K562 (cell line): ENCODE measurements around the gene TXN2. TPM values are rescaled to one million over a fixed set of nuclear protein-coding genes. Genes with fewer than 3 reads are reported as not detected.
A peak's percentile ranks its signal among the peaks of the same experiment; 100 is the strongest.

ENCODE experiments used
- BHLHE40 ChIP-seq: IDR thresholded peaks from 2 replicates; pipeline ENCODE4 v1.6.1; 2011; ENCODE audit warnings: low read length, improper control_type of control experiment
- CBFA2T2 ChIP-seq: fragments of 450-650 bp; conservative IDR thresholded peaks from 2 replicates; pipeline ENCODE4 v1.6.1; 2017; ENCODE audit warnings: mild to moderate bottlenecking
- DACH1 ChIP-seq: fragments of 450-650 bp; IDR thresholded peaks from 2 replicates; pipeline ENCODE4 v1.6.1; 2018; ENCODE audit not compliant: partially characterized antibody
- EWSR1 ChIP-seq: fragments of 450-650 bp; IDR thresholded peaks from 2 replicates; pipeline ENCODE4 v1.6.1; 2018; ENCODE audit warnings: borderline replicate concordance, mild to moderate bottlenecking, low read depth, moderate library complexity; ENCODE audit not compliant: partially characterized antibody
- FOXJ2 ChIP-seq: fragments of 200-800 bp; sonication (Bioruptor generic); IDR thresholded peaks from 2 replicates; pipeline ENCODE4 v1.6.1; 2016; ENCODE audit warnings: missing genetic modification characterization, missing compliant biosample characterization
- HOXB6 ChIP-seq: fragments of 250-450 bp; sonication (Bioruptor Pico); IDR thresholded peaks from 2 replicates; pipeline ENCODE4 v1.5.1; 2022; ENCODE audit warnings: mild to moderate bottlenecking, borderline replicate concordance
- KDM2B ChIP-seq: fragments of 250-450 bp; sonication (Bioruptor Pico); IDR thresholded peaks from 2 replicates; pipeline ENCODE4 v1.8.0; 2021; ENCODE audit warnings: mild to moderate bottlenecking, moderate library complexity
- NCOA6 ChIP-seq: fragments of 450-650 bp; IDR thresholded peaks from 2 replicates; pipeline ENCODE4 v1.6.1; 2017; ENCODE audit warnings: mild to moderate bottlenecking
- NUFIP1 ChIP-seq: fragments of 450-650 bp; IDR thresholded peaks from 2 replicates; pipeline ENCODE4 v1.6.1; 2018; ENCODE audit not compliant: partially characterized antibody
- POLR2G ChIP-seq: fragments of 200-400 bp; formaldehyde crosslinking; IDR thresholded peaks from 2 replicates; pipeline ENCODE4 v1.6.1; 2017; ENCODE audit warnings: low read depth, mild to moderate bottlenecking, antibody characterized with exemption, low read length, moderate library complexity
- PYGO2 ChIP-seq: fragments of 450-650 bp; IDR thresholded peaks from 2 replicates; pipeline ENCODE4 v1.6.1; 2016; ENCODE audit warnings: mild to moderate bottlenecking, missing genetic modification characterization, moderate library complexity, missing compliant biosample characterization
- RB1 ChIP-seq: fragments of 450-650 bp; IDR thresholded peaks from 2 replicates; pipeline ENCODE4 v1.6.1; 2017; ENCODE audit warnings: low read depth, mild to moderate bottlenecking
- RCOR1 ChIP-seq, 2 experiments: IDR thresholded peaks; 2 replicates each; pipeline ENCODE4 v1.6.1; 2012; ENCODE audit warnings: low read depth in 2 of 2, low read length in 2 of 2, borderline replicate concordance in 1 of 2, improper control_type of control experiment in 1 of 2
- SOX6 ChIP-seq: fragments of 450-650 bp; IDR thresholded peaks from 2 replicates; pipeline ENCODE4 v1.6.1; 2014; ENCODE audit warnings: mild to moderate bottlenecking
- SRSF7 ChIP-seq: fragments of 200-400 bp; formaldehyde crosslinking; optimal IDR thresholded peaks from 2 replicates; pipeline ENCODE3; 2017; ENCODE audit warnings: mild to moderate bottlenecking, low read depth, low read length
- WHSC1 ChIP-seq: IDR thresholded peaks from one replicate; pipeline ENCODE4 v1.6.1; 2012; ENCODE audit warnings: low read length, control low read depth, inconsistent platforms
- ZNF165 ChIP-seq: fragments of 250-450 bp; sonication (Bioruptor Pico); IDR thresholded peaks from 2 replicates; pipeline ENCODE4 v1.4.0; 2020; ENCODE audit warnings: borderline replicate concordance
- ZNF445 ChIP-seq: fragments of 250-450 bp; sonication (Bioruptor Pico); IDR thresholded peaks from 2 replicates; pipeline ENCODE4 v1.4.0; 2020; ENCODE audit warnings: low read depth, mild to moderate bottlenecking, moderate library complexity
- ZNF507 ChIP-seq: conservative IDR thresholded peaks from 2 replicates; pipeline ENCODE4 v1.6.1; 2017; ENCODE audit warnings: missing genetic modification characterization, missing compliant biosample characterization
- ZNF589 ChIP-seq: fragments of 200-800 bp; sonication (Bioruptor generic); IDR thresholded peaks from 2 replicates; pipeline ENCODE4 v1.6.1; 2016; ENCODE audit warnings: low read depth, missing genetic modification characterization, missing compliant biosample characterization
- ZNF764 ChIP-seq: fragments of 250-450 bp; sonication (Bioruptor Pico); IDR thresholded peaks from 2 replicates; pipeline ENCODE4 v1.4.0; 2020; ENCODE audit warnings: low read depth, mild to moderate bottlenecking, moderate library complexity
- ZNF77 ChIP-seq: fragments of 250-450 bp; sonication (Bioruptor Pico); IDR thresholded peaks from 2 replicates; pipeline ENCODE4 v1.5.0; 2020
- polyA plus RNA-seq, 8 experiments: library from polyadenylated mRNA; depleted of rRNA in 4 of 8; stranded (reverse) in 5 of 8; unstranded in 3 of 8; fragments of >200 nt; fragmentation: Nextera tagmentation in 2 of 8; fragmentation: Illumina TruSeq in 1 of 8; extraction: Ambion mirVana in 2 of 8; extraction: Trizol in 1 of 8; gene quantifications; 2 replicates each; pipeline versions ENCODE4 v1.2.1 to v1.2.3, GENCODE V29; 2011 to 2014; ENCODE audit warnings: inconsistent platforms in 1 of 8, missing spikeins in 1 of 8
- total RNA-seq, 7 experiments: library from RNA; depleted of rRNA in 6 of 7; stranded (reverse); fragments of >200 nt in 6 of 7; fragmentation: Illumina TruSeq in 2 of 7; extraction: Trizol in 2 of 7; gene quantifications; 2 replicates each; pipeline versions ENCODE4 v1.2.1 to v1.2.3, GENCODE V29; 2011 to 2021; ENCODE audit warnings: low replicate concordance in 1 of 7
- TF ChIP-seq, protein P1 (sequence below): fragments of 250-450 bp; sonication (Bioruptor Pico); IDR thresholded peaks from 2 replicates; pipeline ENCODE4 v1.8.0; 2022; ENCODE audit warnings: moderate library complexity, mild to moderate bottlenecking, inconsistent platforms
- TF ChIP-seq, protein P2 (sequence below): sonication (generic); formaldehyde crosslinking; IDR thresholded peaks from 2 replicates; pipeline ENCODE4 v1.8.1; 2022; ENCODE audit warnings: missing genetic modification reagents
- TF ChIP-seq, protein P3 (sequence below): fragments of 450-650 bp; formaldehyde crosslinking; IDR thresholded peaks from 2 replicates; pipeline ENCODE4 v1.4.0; 2022; ENCODE audit warnings: missing genetic modification characterization
- TF ChIP-seq, protein P4 (sequence below): fragments of 200-800 bp; sonication (Bioruptor generic); IDR thresholded peaks from 2 replicates; pipeline ENCODE4 v1.6.1; 2017; ENCODE audit warnings: missing genetic modification characterization, missing compliant biosample characterization

TXN2 gene
- total and polyA plus RNA-seq, 9 of the 15 experiments (the other 6 are each of a cell fraction or from before 2014, with no cell fraction given): 48.5 to 399 (median 118) TPM

- TF ChIP-seq HOXB6 (CRISPR knock-in tag) (no peak), PYGO2 (tag) (no peak), CBFA2T2 (peak; percentile 75), SOX6 (peak; percentile 88), KDM2B (CRISPR knock-in tag) (no peak), DACH1 (no peak), ZNF77 (no peak), POLR2G (no peak), EWSR1 (no peak), ZNF507 (tag) (no peak), BHLHE40 (peak; percentile 77; the same call in 1 of the 2 replicates), NUFIP1 (no peak), ZNF764 (CRISPR knock-in tag) (no peak), ZNF445 (CRISPR knock-in tag) (no peak), ZNF589 (CRISPR knock-in tag) (no peak), RB1 (no peak), FOXJ2 (tag) (no peak), ZNF165 (no peak), SRSF7 (no peak), RCOR1 (IDR thresholded peaks at IDR 0.05; ENCODE audit: borderline replicate concordance in 1 of 2, low read depth in 2 of 2, low read length in 2 of 2) (peak in 1 of 2 experiments; percentile 81; a peak in 2 of 4 replicates), WHSC1 (no peak), NCOA6 (no peak)
- TF ChIP-seq, protein P1, sequence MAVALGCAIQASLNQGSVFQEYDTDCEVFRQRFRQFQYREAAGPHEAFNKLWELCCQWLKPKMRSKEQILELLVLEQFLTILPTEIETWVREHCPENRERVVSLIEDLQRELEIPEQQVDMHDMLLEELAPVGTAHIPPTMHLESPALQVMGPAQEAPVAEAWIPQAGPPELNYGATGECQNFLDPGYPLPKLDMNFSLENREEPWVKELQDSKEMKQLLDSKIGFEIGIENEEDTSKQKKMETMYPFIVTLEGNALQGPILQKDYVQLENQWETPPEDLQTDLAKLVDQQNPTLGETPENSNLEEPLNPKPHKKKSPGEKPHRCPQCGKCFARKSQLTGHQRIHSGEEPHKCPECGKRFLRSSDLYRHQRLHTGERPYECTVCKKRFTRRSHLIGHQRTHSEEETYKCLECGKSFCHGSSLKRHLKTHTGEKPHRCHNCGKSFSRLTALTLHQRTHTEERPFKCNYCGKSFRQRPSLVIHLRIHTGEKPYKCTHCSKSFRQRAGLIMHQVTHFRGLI: no peak
- TF ChIP-seq, protein P2, sequence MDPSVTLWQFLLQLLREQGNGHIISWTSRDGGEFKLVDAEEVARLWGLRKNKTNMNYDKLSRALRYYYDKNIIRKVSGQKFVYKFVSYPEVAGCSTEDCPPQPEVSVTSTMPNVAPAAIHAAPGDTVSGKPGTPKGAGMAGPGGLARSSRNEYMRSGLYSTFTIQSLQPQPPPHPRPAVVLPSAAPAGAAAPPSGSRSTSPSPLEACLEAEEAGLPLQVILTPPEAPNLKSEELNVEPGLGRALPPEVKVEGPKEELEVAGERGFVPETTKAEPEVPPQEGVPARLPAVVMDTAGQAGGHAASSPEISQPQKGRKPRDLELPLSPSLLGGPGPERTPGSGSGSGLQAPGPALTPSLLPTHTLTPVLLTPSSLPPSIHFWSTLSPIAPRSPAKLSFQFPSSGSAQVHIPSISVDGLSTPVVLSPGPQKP (CRISPR knock-in tag): no peak
- TF ChIP-seq, protein P3, sequence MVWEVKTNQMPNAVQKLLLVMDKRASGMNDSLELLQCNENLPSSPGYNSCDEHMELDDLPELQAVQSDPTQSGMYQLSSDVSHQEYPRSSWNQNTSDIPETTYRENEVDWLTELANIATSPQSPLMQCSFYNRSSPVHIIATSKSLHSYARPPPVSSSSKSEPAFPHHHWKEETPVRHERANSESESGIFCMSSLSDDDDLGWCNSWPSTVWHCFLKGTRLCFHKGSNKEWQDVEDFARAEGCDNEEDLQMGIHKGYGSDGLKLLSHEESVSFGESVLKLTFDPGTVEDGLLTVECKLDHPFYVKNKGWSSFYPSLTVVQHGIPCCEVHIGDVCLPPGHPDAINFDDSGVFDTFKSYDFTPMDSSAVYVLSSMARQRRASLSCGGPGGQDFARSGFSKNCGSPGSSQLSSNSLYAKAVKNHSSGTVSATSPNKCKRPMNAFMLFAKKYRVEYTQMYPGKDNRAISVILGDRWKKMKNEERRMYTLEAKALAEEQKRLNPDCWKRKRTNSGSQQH: no peak
- TF ChIP-seq, protein P4, sequence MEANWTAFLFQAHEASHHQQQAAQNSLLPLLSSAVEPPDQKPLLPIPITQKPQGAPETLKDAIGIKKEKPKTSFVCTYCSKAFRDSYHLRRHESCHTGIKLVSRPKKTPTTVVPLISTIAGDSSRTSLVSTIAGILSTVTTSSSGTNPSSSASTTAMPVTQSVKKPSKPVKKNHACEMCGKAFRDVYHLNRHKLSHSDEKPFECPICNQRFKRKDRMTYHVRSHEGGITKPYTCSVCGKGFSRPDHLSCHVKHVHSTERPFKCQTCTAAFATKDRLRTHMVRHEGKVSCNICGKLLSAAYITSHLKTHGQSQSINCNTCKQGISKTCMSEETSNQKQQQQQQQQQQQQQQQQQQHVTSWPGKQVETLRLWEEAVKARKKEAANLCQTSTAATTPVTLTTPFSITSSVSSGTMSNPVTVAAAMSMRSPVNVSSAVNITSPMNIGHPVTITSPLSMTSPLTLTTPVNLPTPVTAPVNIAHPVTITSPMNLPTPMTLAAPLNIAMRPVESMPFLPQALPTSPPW: peak; percentile 51
These were observed 62.1 kb downstream of the TXN2 start (continued) for GRCh38 chr22:36419177-36419911.
